Keratinocyte (primary cell): ENCODE results near the gene MGP. TPM values are rescaled to one million over a fixed set of nuclear protein-coding genes. Genes with fewer than 3 reads are reported as not detected.

Experiments used
- DNase-seq: peaks from one replicate; pipeline ENCODE4 v3.0.0-alpha.2; 2011; ENCODE audit warnings: low read depth, missing footprints, low spot score
- FAIRE-seq: peaks from 2 replicates; lab custom pipeline; 2011; peaks lifted over from hg19 to GRCh38; lab: Jason Lieb, UNC
- H2AFZ ChIP-seq: 2 replicates; pipeline ENCODE4 v1.6.0; 2012; ENCODE audit warnings: low read length, control low read depth, inconsistent platforms; ENCODE audit not compliant: control insufficient read depth
- H3K27ac ChIP-seq: 2 replicates; pipeline ENCODE4 v1.5.1; 2011; ENCODE audit warnings: low read length; ENCODE audit not compliant: control insufficient read depth, insufficient read depth
- H3K27me3 ChIP-seq: 3 replicates; pipeline ENCODE4 v1.6.0; 2011; ENCODE audit warnings: low read length; ENCODE audit not compliant: control insufficient read depth, insufficient read depth; ENCODE audit errors: extremely low read depth
- H3K36me3 ChIP-seq, 2 experiments: 2 replicates in 1 of 2; 3 replicates in 1 of 2; pipeline ENCODE4 v1.5.1; 2011; ENCODE audit warnings: low read length in 2 of 2, mild to moderate bottlenecking in 1 of 2; ENCODE audit not compliant: control insufficient read depth in 2 of 2, insufficient read depth in 2 of 2; ENCODE audit errors: extremely low read depth in 1 of 2
- H3K4me1 ChIP-seq: 3 replicates; pipeline ENCODE4 v1.5.1; 2011; ENCODE audit warnings: low read length; ENCODE audit not compliant: control insufficient read depth, insufficient read depth; ENCODE audit errors: extremely low read depth
- H3K4me2 ChIP-seq: 3 replicates; pipeline ENCODE4 v1.6.0; 2011; ENCODE audit warnings: low read depth, low read length; ENCODE audit not compliant: control insufficient read depth, insufficient read depth; ENCODE audit errors: extremely low read depth
- H3K4me3 ChIP-seq, 3 experiments: fragments of 200-600 bp in 1 of 3; sonication (generic) in 1 of 3; 2 replicates in 2 of 3; 3 replicates in 1 of 3; pipeline ENCODE4 v1.5.1; 2011 to 2016; ENCODE audit warnings: low read length in 3 of 3, mild to moderate bottlenecking in 3 of 3, control low read depth in 2 of 3, inconsistent platforms in 1 of 3, low read depth in 1 of 3, mixed read lengths in 1 of 3, mixed run types in 1 of 3, moderate library complexity in 1 of 3; ENCODE audit not compliant: control insufficient read depth in 2 of 3, insufficient read depth in 2 of 3; ENCODE audit errors: extremely low read depth in 1 of 3
- H3K79me2 ChIP-seq: 2 replicates; pipeline ENCODE4 v1.6.0; 2012; ENCODE audit warnings: low read length; ENCODE audit not compliant: control insufficient read depth, insufficient read depth
- H3K9ac ChIP-seq: 3 replicates; pipeline ENCODE4 v1.6.0; 2011; ENCODE audit warnings: low read length; ENCODE audit not compliant: control insufficient read depth, insufficient read depth; ENCODE audit errors: extremely low read depth
- H3K9me1 ChIP-seq: 3 replicates; pipeline ENCODE4 v1.6.0; 2011; ENCODE audit warnings: low read length; ENCODE audit not compliant: control insufficient read depth, insufficient read depth; ENCODE audit errors: extremely low read depth
- H3K9me3 ChIP-seq: 2 replicates; pipeline ENCODE4 v1.5.1; 2012; ENCODE audit warnings: low read depth, low read length; ENCODE audit not compliant: control insufficient read depth
- H4K20me1 ChIP-seq: 3 replicates; pipeline ENCODE4 v1.6.0; 2011; ENCODE audit warnings: low read length; ENCODE audit not compliant: control insufficient read depth, insufficient read depth; ENCODE audit errors: extremely low read depth
- EZH2 ChIP-seq: IDR thresholded peaks from one replicate; pipeline ENCODE4 v1.6.1; 2012; ENCODE audit warnings: inconsistent platforms, mild to moderate bottlenecking, low read length, moderate library complexity
- dilution Hi-C: fragments of 300-500 bp; cut with MboI; formaldehyde crosslinking; loops from one replicate; pipeline ENCODE4 v1.7.0; 2020; ENCODE audit warnings: low sequenced_read_pairs; ENCODE audit not compliant: extremely low pct_ligation_motif_present
- polyA plus RNA-seq, 5 experiments: library from polyadenylated mRNA; depleted of rRNA in 3 of 5; stranded (reverse) in 3 of 5; stranded (forward) in 1 of 5; unstranded in 1 of 5; fragments of >200 nt; gene quantifications; 1 replicate in 1 of 5; 2 replicates in 3 of 5; 3 replicates in 1 of 5; pipeline versions ENCODE4 v1.2.1 to v1.2.3, GENCODE V29; 2011 to 2012; ENCODE audit warnings: missing spikeins in 2 of 5, low read depth in 1 of 5, low replicate concordance in 1 of 5
- TF ChIP-seq, protein P1 (sequence below), 3 experiments: IDR thresholded peaks in 1 of 3; conservative IDR thresholded peaks in 1 of 3; optimal IDR thresholded peaks in 1 of 3; 2 replicates in 2 of 3; 3 replicates in 1 of 3; pipeline versions ENCODE3 to v1.5.1; 2011; ENCODE audit warnings: low read length in 3 of 3, mild to moderate bottlenecking in 3 of 3, moderate library complexity in 2 of 3, control low read depth in 1 of 3, inconsistent platforms in 1 of 3; ENCODE audit not compliant: insufficient read depth in 2 of 3; ENCODE audit errors: extremely low read depth in 1 of 3

The MGP gene
- polyA plus RNA-seq, 1 donor (not counting 4 experiments of a cell fraction or from before 2014, with no cell fraction given): 0.24 TPM

DNA sequence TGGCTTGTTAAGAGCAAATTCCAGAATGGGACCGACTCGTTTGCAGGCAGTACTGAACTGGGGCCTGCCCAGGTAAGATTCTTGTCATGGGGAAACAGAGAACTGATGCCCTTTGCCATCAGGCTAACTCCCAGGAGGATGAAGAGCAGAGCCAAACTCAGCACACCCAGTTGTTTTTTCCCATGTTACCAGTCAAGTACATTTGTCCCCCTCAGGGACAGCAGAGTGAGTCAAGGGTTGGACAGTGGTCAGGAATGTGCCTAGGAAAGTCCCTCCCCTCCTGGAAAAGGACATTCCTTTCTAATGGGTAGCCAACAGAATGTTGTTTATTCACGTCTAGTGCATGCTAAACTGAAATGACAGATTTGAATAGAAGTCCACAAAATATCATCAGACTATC, 43.9 kb downstream of the MGP start:
- dilution Hi-C loops: no loop called here
- H2AFZ ChIP-seq: peak overlapping the region; percentile 7
- no peaks in the 10 kb centered on the region for H3K79me2 ChIP-seq
- H4K20me1 ChIP-seq: no peaks in the 10 kb centered on the region
- H3K27ac ChIP-seq: no peak overlapping the region
- H3K9me1 ChIP-seq: no peaks in the 10 kb centered on the region
- FAIRE-seq (peak; percentile 85), DNase-seq (no peak)
- H3K4me2 ChIP-seq: peak overlapping the region; percentile 44
- no peaks in the 10 kb centered on the region for H3K27me3 ChIP-seq
- H3K9me3 ChIP-seq: no peaks in the 10 kb centered on the region
- H3K36me3 ChIP-seq: no peaks in the 10 kb centered on the region
- no peak overlapping the region for H3K4me3 ChIP-seq
- peaks cover 14% of the 10 kb centered on the region for H3K4me1 ChIP-seq
- no peak overlapping the region for H3K9ac ChIP-seq
- TF ChIP-seq, protein P1, sequence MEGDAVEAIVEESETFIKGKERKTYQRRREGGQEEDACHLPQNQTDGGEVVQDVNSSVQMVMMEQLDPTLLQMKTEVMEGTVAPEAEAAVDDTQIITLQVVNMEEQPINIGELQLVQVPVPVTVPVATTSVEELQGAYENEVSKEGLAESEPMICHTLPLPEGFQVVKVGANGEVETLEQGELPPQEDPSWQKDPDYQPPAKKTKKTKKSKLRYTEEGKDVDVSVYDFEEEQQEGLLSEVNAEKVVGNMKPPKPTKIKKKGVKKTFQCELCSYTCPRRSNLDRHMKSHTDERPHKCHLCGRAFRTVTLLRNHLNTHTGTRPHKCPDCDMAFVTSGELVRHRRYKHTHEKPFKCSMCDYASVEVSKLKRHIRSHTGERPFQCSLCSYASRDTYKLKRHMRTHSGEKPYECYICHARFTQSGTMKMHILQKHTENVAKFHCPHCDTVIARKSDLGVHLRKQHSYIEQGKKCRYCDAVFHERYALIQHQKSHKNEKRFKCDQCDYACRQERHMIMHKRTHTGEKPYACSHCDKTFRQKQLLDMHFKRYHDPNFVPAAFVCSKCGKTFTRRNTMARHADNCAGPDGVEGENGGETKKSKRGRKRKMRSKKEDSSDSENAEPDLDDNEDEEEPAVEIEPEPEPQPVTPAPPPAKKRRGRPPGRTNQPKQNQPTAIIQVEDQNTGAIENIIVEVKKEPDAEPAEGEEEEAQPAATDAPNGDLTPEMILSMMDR (optimal IDR thresholded peaks at IDR 0.05 in 1 of 3, IDR thresholded peaks at IDR 0.05 in 1 of 3, conservative IDR thresholded peaks at IDR 0.05 in 1 of 3; ENCODE audit: extremely low read depth in 1 of 3, insufficient read depth in 2 of 3, low read length in 3 of 3): no peak
- no peak for TF ChIP-seq EZH2

DNA sequence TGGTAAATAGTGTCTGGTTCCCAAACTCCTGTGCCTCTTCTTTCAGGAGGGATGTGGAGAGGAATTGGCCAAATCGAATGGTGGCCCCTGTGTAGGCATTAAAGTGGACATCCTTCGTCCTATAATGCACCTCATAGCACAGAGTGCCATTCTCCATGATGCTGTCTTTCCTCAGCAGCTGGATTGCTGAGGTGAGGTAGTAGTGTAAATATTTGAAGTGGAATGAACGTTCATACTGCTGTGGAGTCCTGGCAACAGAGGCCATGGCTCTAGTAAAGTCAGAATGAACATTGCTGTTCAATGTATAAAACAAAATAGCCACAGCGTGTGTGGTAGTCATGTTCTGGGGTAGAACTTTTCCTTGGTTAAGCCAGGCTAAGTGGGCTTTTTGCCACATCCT, 45.0 kb downstream of the MGP start:
- no peak overlapping the region for H3K4me2 ChIP-seq
- TF ChIP-seq, protein P1 (optimal IDR thresholded peaks at IDR 0.05 in 1 of 3, IDR thresholded peaks at IDR 0.05 in 1 of 3, conservative IDR thresholded peaks at IDR 0.05 in 1 of 3; ENCODE audit: extremely low read depth in 1 of 3, insufficient read depth in 2 of 3, low read length in 3 of 3): no peak
- no peak for TF ChIP-seq EZH2
- H2AFZ ChIP-seq: no peak overlapping the region
- no peaks in the 10 kb centered on the region for H3K79me2 ChIP-seq
- H3K9me3 ChIP-seq: no peaks in the 10 kb centered on the region
- H3K4me1 ChIP-seq: peaks cover 23% of the 10 kb centered on the region
- H4K20me1 ChIP-seq: no peaks in the 10 kb centered on the region
- H3K9ac ChIP-seq: no peak overlapping the region
- no peak for DNase-seq
- H3K27me3 ChIP-seq: no peaks in the 10 kb centered on the region
- H3K36me3 ChIP-seq: no peaks in the 10 kb centered on the region
- no peaks in the 10 kb centered on the region for H3K9me1 ChIP-seq
- H3K4me3 ChIP-seq: no peak overlapping the region
- dilution Hi-C loops: no loop called here
- no peak overlapping the region for H3K27ac ChIP-seq
- FAIRE-seq: no peak
